ENCODE measurements around the gene TMPRSS13.

Gene TMPRSS13

DNA sequence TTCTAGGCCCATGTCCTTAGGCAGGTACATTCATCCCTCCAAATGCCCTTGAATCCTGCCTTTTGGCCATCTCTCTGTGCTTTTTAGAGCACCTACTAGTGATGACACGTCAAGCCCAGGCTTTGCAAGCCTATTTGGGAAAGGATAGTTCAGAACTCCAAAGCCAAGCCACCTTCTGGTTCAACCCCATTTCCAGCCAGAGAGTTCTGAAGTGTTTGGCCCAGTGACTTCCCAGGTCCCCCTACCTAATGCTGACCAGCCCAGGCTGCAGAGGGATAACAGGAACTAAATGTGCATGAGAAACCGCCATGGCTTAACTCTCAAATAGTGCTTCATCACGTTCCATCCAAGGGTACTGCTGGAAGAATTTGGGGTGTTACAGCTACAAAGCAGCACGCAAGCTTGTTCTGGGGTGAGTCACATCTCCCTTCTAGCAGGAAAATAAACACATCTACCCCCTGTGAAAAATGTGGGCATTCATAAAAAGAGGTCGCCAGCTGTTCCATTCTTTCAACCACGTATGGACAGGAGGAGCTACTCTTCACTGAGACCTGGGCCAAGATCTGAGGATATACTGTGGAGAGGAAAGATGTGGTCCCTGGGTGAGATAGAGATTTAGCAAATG is 50.8 kb downstream of the TMPRSS13 start:
- Histone ChIP-seq H3K36me3 (ENCODE audit: insufficient read depth, low read length) (no peaks in the 10 kb centered on the region), H3K9me3 (ENCODE audit: low read depth, low read length) (no peaks in the 10 kb centered on the region), H3K27ac (no peak overlapping the region), H3K4me3 (no peak overlapping the region), H3K9ac (ENCODE audit: insufficient read length) (no peak overlapping the region)
- no peak for DNase-seq (ENCODE audit: low read depth, low spot score)
- TF ChIP-seq POLR2AphosphoS5 (IDR thresholded peaks at IDR 0.05; ENCODE audit: borderline replicate concordance, low read depth, low read length) (no peak), FOXP2 (optimal IDR thresholded peaks at IDR 0.05; ENCODE audit: control extremely low read depth, extremely low read length, insufficient read depth) (no peak), EZH2 (IDR thresholded peaks at IDR 0.05) (no peak)

- no peak overlapping the region for H3K27ac ChIP-seq
- peak overlapping the region; percentile 80 for H3K4me3 ChIP-seq
- no peak for TF ChIP-seq EZH2 (IDR thresholded peaks at IDR 0.05)
- TF ChIP-seq POLR2AphosphoS5 (IDR thresholded peaks at IDR 0.05; ENCODE audit: borderline replicate concordance, low read depth, low read length), result no peak
- TF ChIP-seq FOXP2 (optimal IDR thresholded peaks at IDR 0.05; ENCODE audit: control extremely low read depth, extremely low read length, insufficient read depth), result no peak
- H3K9me3 ChIP-seq (ENCODE audit: low read depth, low read length), result no peaks in the 10 kb centered on the region
- no peak overlapping the region for H3K9ac ChIP-seq (ENCODE audit: insufficient read length)
- H3K36me3 ChIP-seq (ENCODE audit: insufficient read depth, low read length), result no peaks in the 10 kb centered on the region
- DNase-seq (ENCODE audit: low read depth, low spot score), result no peak
Observed at GRCh38 chr11:117877120-117877784, 52.0 kb downstream of the TMPRSS13 start.

GRCh38 chr11:117876341-117877119 is 52.7 kb downstream of the TMPRSS13 start, which contains the start of gene FXYD6:
FXYD6 (minus strand) TSS chr11:117876658; CDS start chr11:117842776, 33,882 bp downstream.
- Histone ChIP-seq H3K27ac (no peak within 1 kb of the TSS), H3K9ac (ENCODE audit: insufficient read length) (peak within 1 kb of the TSS; percentile 73), H3K4me3 (peak within 1 kb of the TSS; percentile 80), H3K9me3 (ENCODE audit: low read depth, low read length) (no peaks in the 10 kb centered on the region), H3K36me3 (ENCODE audit: insufficient read depth, low read length) (no peaks in the 10 kb centered on the region)
- TF ChIP-seq EZH2 (IDR thresholded peaks at IDR 0.05), result no peak
- no peak for TF ChIP-seq POLR2AphosphoS5 (IDR thresholded peaks at IDR 0.05; ENCODE audit: borderline replicate concordance, low read depth, low read length)
- no peak for TF ChIP-seq FOXP2 (optimal IDR thresholded peaks at IDR 0.05; ENCODE audit: control extremely low read depth, extremely low read length, insufficient read depth)
- DNase-seq (ENCODE audit: low read depth, low spot score), result no peak

- TF ChIP-seq POLR2AphosphoS5 (IDR thresholded peaks at IDR 0.05; ENCODE audit: borderline replicate concordance, low read depth, low read length) (no peak), FOXP2 (optimal IDR thresholded peaks at IDR 0.05; ENCODE audit: control extremely low read depth, extremely low read length, insufficient read depth) (no peak), EZH2 (IDR thresholded peaks at IDR 0.05) (no peak)
- H3K27ac ChIP-seq, result no peak overlapping the region
- no peak for DNase-seq (ENCODE audit: low read depth, low spot score)
- H3K4me3 ChIP-seq, result peak overlapping the region; percentile 80
- H3K36me3 ChIP-seq (ENCODE audit: insufficient read depth, low read length), result no peaks in the 10 kb centered on the region
- peak overlapping the region; percentile 73 for H3K9ac ChIP-seq (ENCODE audit: insufficient read length)
- no peaks in the 10 kb centered on the region for H3K9me3 ChIP-seq (ENCODE audit: low read depth, low read length)
Observed at GRCh38 chr11:117876059-117876340, 53.2 kb downstream of the TMPRSS13 start.

DNA sequence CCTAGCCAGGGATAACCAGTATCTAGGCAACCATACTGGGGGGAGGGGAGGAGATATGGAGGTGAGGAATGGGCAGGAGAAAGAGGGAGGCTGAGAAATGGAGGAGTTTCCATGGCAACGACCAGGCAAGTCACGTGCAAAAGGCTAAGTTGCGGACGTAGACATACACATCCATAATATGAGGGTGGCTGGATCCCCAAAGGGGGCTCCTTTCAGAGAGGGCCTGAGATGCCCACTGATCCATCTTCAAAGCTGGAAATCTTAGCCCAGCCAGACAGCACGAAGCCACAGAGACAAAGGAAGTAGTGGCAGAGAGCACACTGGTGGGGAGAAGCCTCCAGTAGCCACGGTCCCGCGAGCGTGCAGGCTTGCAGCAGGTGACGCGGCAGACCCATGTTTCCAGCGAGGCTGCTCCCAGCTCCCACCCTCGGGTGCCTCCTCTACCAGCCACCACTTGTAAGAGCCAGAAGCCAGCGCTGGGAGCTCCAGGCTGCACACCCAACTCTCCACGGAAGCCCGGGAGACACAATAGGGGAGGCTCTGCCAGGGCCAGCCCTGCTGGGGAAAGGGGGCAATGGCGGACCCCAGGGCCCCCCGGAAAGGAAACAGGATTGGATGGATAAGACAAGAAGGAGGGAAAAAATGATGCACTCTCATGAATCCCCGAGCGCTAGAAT is 53.7 kb downstream of the TMPRSS13 start:
- no peak overlapping the region for H3K27ac ChIP-seq
- no peak for TF ChIP-seq POLR2AphosphoS5 (IDR thresholded peaks at IDR 0.05; ENCODE audit: borderline replicate concordance, low read depth, low read length)
- H3K36me3 ChIP-seq (ENCODE audit: insufficient read depth, low read length), result no peaks in the 10 kb centered on the region
- H3K9me3 ChIP-seq (ENCODE audit: low read depth, low read length), result no peaks in the 10 kb centered on the region
- no peak for DNase-seq (ENCODE audit: low read depth, low spot score)
- peak overlapping the region; percentile 73 for H3K9ac ChIP-seq (ENCODE audit: insufficient read length)
- peak overlapping the region; percentile 80 for H3K4me3 ChIP-seq

GRCh38 chr11:117874910-117875381 is 54.3 kb downstream of the TMPRSS13 start:
- TF ChIP-seq POLR2AphosphoS5 (IDR thresholded peaks at IDR 0.05; ENCODE audit: borderline replicate concordance, low read depth, low read length) (no peak), FOXP2 (optimal IDR thresholded peaks at IDR 0.05; ENCODE audit: control extremely low read depth, extremely low read length, insufficient read depth) (no peak), EZH2 (IDR thresholded peaks at IDR 0.05) (no peak)
- no peaks in the 10 kb centered on the region for H3K9me3 ChIP-seq (ENCODE audit: low read depth, low read length)
- H3K27ac ChIP-seq, result no peak overlapping the region
- DNase-seq (ENCODE audit: low read depth, low spot score), result no peak
- no peak overlapping the region for H3K9ac ChIP-seq (ENCODE audit: insufficient read length)
- no peaks in the 10 kb centered on the region for H3K36me3 ChIP-seq (ENCODE audit: insufficient read depth, low read length)
- no peak overlapping the region for H3K4me3 ChIP-seq

GRCh38 chr11:117874253-117874909 is 54.8 kb downstream of the TMPRSS13 start:
- no peak overlapping the region for H3K4me3 ChIP-seq
- H3K27ac ChIP-seq, result no peak overlapping the region
- DNase-seq (ENCODE audit: low read depth, low spot score), result no peak
- no peaks in the 10 kb centered on the region for H3K36me3 ChIP-seq (ENCODE audit: insufficient read depth, low read length)
- no peak for TF ChIP-seq POLR2AphosphoS5 (IDR thresholded peaks at IDR 0.05; ENCODE audit: borderline replicate concordance, low read depth, low read length)
- no peak for TF ChIP-seq FOXP2 (optimal IDR thresholded peaks at IDR 0.05; ENCODE audit: control extremely low read depth, extremely low read length, insufficient read depth)
- TF ChIP-seq EZH2 (IDR thresholded peaks at IDR 0.05), result no peak
- no peak overlapping the region for H3K9ac ChIP-seq (ENCODE audit: insufficient read length)
- no peaks in the 10 kb centered on the region for H3K9me3 ChIP-seq (ENCODE audit: low read depth, low read length)

DNA sequence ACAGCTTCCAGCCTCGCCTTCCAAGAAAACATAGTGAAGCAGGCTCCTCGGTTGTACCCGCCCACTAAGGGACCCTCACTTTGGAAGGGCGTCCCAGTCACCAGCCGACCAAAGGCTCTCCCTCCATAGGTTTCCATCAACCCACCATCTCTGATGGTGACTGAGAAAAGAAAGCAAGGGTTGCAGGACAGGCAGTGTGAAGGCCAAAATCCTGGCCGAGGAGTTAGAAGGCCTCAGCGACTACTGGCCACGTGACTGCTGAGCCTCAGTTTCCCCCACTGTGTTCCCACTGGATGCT is 55.4 kb downstream of the TMPRSS13 start:
- Histone ChIP-seq H3K9me3 (ENCODE audit: low read depth, low read length) (no peaks in the 10 kb centered on the region), H3K9ac (ENCODE audit: insufficient read length) (no peak overlapping the region), H3K27ac (no peak overlapping the region), H3K4me3 (no peak overlapping the region), H3K36me3 (ENCODE audit: insufficient read depth, low read length) (no peaks in the 10 kb centered on the region)
- DNase-seq (ENCODE audit: low read depth, low spot score), result no peak
- TF ChIP-seq EZH2 (IDR thresholded peaks at IDR 0.05) (no peak), FOXP2 (optimal IDR thresholded peaks at IDR 0.05; ENCODE audit: control extremely low read depth, extremely low read length, insufficient read depth) (no peak), POLR2AphosphoS5 (IDR thresholded peaks at IDR 0.05; ENCODE audit: borderline replicate concordance, low read depth, low read length) (no peak)
